Heart left ventricle (tissue), 16 donors: Measurements from ENCODE around the gene DMTF1. TPM values are rescaled to one million over a fixed set of nuclear protein-coding genes. Genes with fewer than 3 reads are reported as not detected.

Experiments
- ATAC-seq, 4 donors: fragments of 200-7000 bp; cut with Tn5 transposase; one replicate each; pipeline ENCODE4 v1.9.1; 2020 to 2022; ENCODE audit warnings: moderate library complexity in 4 of 4, mild to moderate bottlenecking in 3 of 4, moderate number of reproducible peaks in 1 of 4
- DNase-seq, 5 donors: peaks; one replicate each; pipeline ENCODE4 v3.0.0-alpha.2; 2020
- H3K27ac ChIP-seq, 12 donors: fragments of 200-600 bp; sonication (generic) in 4 of 12; one replicate each; pipeline versions ENCODE4 v1.5.0 to v1.8.0; 2016 to 2022; ENCODE audit warnings: mild to moderate bottlenecking in 2 of 12
- H3K27me3 ChIP-seq, 9 donors: fragments of 200-600 bp; sonication (generic) in 2 of 9; one replicate each; pipeline versions ENCODE4 v1.5.1 to v1.8.0; 2016 to 2022; ENCODE audit warnings: mild to moderate bottlenecking in 3 of 9
- H3K36me3 ChIP-seq, 9 donors: fragments of 200-600 bp; sonication (generic) in 2 of 9; one replicate each; pipeline versions ENCODE4 v1.5.0 to v1.8.0; 2018 to 2022; ENCODE audit warnings: mild to moderate bottlenecking in 2 of 9
- H3K4me1 ChIP-seq, 12 donors: fragments of 200-600 bp; sonication (generic) in 4 of 12; one replicate each; pipeline versions ENCODE4 v1.5.0 to v1.8.0; 2016 to 2022; ENCODE audit warnings: mild to moderate bottlenecking in 3 of 12
- H3K4me3 ChIP-seq, 12 donors: fragments of 200-600 bp; sonication (generic) in 4 of 12; one replicate each; pipeline versions ENCODE4 v1.5.0 to v1.8.0; 2017 to 2022; ENCODE audit warnings: mild to moderate bottlenecking in 9 of 12, moderate library complexity in 4 of 12
- H3K9me3 ChIP-seq, 12 donors: fragments of 200-600 bp; sonication (generic) in 4 of 12; one replicate each; pipeline versions ENCODE4 v1.5.0 to v1.8.0; 2016 to 2022; ENCODE audit warnings: mild to moderate bottlenecking in 1 of 12
- POLR2A ChIP-seq, 2 donors: fragments of 450-650 bp; IDR thresholded peaks; one replicate each; pipeline ENCODE4 v1.6.1; 2017; ENCODE audit warnings: antibody characterized with exemption in 2 of 2, mild to moderate bottlenecking in 2 of 2, moderate library complexity in 2 of 2
- WGBS, 4 donors: extraction: QIAGEN DNeasy Blood & Tissue Kit in 2 of 4; methylation state at CpG; one replicate each; pipeline versions ENCODE4 v1.1.5 to v1.1.7; 2013 to 2018; 5-methylcytosine and 5-hydroxymethylcytosine counted together
- intact Hi-C, 10 donors: fragments of 100-400 bp; cut with DNase I; formaldehyde crosslinking; loops; one replicate each; pipeline versions ENCODE4 v1.11.1 to v1.14.2; 2022
- polyA plus RNA-seq, 2 donors: library from polyadenylated mRNA; stranded (reverse); fragments of 200-250 nt; gene quantifications; one replicate each; pipeline ENCODE4 v1.2.3, GENCODE V29; 2013
- total RNA-seq, 9 donors: library from RNA; depleted of rRNA in 2 of 9; stranded (reverse); fragments of >200 nt in 2 of 9; fragmentation: NEBNext Ultra II Directional in 3 of 9; extraction: Animal tissue kit (Norgen Biotek cat#: 25700) in 3 of 9; gene quantifications; one replicate each; pipeline versions ENCODE4 v1.1.0 to v1.2.4, GENCODE V29; 2016 to 2023
- TF ChIP-seq, protein P1 (sequence below), 12 donors: fragments of 200-600 bp; sonication (generic) in 4 of 12; IDR thresholded peaks; one replicate each; pipeline versions ENCODE4 v1.5.0 to v1.8.0; 2018 to 2022; ENCODE audit warnings: antibody characterized with exemption in 12 of 12, mild to moderate bottlenecking in 5 of 12
- donor health status: ischemic (EF 13 %, LVEDD 7.1; RV severe dilation, severe dysfunction).
- donor health status: healthy with polysubstance abuse.
- donor health status: DM: no; HTN: yes; CAD: no.
- donor health status: DM: no; HTN: no; CAD: no.
- donor health status: ischemic (EF 25% LVEDD 6.9; RV normal size, moderate dysfunction).
- donor health status: ischemic (EF 25% LVEDD 5.7; RV mildly dilated, moderate dysfunction).
- donor health status: healthy.
- donor health status: DM: yes; HTN: yes; CAD: no.
- donor health status: ischemic (EF 35%, LVEDD 5.7; RV mildly dilated, moderate dysfunction).
- donor health status: nonischemic (EF 11% LVEDD 7.7; RV severe dilation, severe dysfunction).
- donor health status: DM: yes; HTN: yes; CAD: no.
- donor health status: PGD.
- donor health status: ischemic (EF 29% LVEDD 5.4; RV normal size, mild dysfunction).
- donor health status: nonischemic (EF 23%, LVEDD 6.1; RV moderate dilation, normal function).

Gene DMTF1
- total and polyA plus RNA-seq, 11 donors: 13.5 to 43.3 (median 21.3) TPM

DNA sequence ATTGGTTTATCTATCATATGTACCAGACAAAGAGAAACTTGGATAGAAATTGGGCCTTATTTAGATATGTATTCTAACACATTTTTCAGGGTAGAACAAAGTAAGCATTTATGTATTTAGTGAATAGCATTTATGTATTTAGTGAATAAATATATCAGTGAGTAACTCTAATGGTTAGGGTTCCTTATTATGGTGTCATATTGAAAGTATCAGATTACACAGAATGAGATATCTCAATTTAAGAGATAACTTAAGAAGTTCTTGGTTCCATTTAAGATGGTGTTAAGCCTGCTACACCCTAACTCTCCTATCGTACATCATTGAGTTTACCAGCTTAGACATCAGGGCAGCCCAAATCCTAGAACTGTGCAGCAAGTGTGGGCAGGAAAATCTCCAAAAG lies 35.9 kb upstream of the DMTF1 start:
- DNase-seq (no peak), ATAC-seq (no peak)
- Histone ChIP-seq H3K36me3 (no peaks in the 10 kb centered on the region), H3K4me3 (no peak overlapping the region), H3K27ac (no peak overlapping the region), H3K9me3 (peaks cover 0 to 7% (median 0%) of the 10 kb centered on the region in 12 donors), H3K4me1 (no peaks in the 10 kb centered on the region), H3K27me3 (no peaks in the 10 kb centered on the region)
- 94 to 95% (median 95%) methylated on average over 1 of the region's 1 CpG for WGBS, 4 donors
- no peak for TF ChIP-seq POLR2A (IDR thresholded peaks at IDR 0.05)
- TF ChIP-seq, protein P1, sequence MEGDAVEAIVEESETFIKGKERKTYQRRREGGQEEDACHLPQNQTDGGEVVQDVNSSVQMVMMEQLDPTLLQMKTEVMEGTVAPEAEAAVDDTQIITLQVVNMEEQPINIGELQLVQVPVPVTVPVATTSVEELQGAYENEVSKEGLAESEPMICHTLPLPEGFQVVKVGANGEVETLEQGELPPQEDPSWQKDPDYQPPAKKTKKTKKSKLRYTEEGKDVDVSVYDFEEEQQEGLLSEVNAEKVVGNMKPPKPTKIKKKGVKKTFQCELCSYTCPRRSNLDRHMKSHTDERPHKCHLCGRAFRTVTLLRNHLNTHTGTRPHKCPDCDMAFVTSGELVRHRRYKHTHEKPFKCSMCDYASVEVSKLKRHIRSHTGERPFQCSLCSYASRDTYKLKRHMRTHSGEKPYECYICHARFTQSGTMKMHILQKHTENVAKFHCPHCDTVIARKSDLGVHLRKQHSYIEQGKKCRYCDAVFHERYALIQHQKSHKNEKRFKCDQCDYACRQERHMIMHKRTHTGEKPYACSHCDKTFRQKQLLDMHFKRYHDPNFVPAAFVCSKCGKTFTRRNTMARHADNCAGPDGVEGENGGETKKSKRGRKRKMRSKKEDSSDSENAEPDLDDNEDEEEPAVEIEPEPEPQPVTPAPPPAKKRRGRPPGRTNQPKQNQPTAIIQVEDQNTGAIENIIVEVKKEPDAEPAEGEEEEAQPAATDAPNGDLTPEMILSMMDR (IDR thresholded peaks at IDR 0.05): no peak
- intact Hi-C loops: no loop called here

DNA sequence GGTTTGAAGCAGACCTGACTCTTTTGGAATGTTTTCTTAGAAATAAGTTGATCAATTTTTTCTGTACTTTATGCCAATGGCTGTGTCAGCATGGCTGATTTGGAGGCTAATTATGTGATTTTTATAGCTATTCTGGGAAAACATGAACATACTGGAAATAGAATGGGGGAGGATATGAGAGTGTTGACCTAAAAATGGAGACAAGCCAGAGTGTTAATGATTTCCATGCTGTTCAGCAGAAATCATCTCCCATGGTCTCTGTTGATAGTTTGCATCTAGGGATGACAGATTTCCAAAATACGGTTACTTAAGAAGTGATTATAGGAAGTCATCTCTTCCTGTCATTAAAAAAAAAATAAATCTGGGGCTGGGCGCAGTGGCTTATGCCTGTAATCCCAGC lies 32.7 kb upstream of the DMTF1 start:
- Histone ChIP-seq H3K4me3 (no peak overlapping the region), H3K36me3 (no peaks in the 10 kb centered on the region), H3K27me3 (no peaks in the 10 kb centered on the region), H3K4me1 (no peaks in the 10 kb centered on the region), H3K9me3 (no peaks in the 10 kb centered on the region), H3K27ac (no peak overlapping the region)
- TF ChIP-seq, protein P1 (IDR thresholded peaks at IDR 0.05): no peak
- TF ChIP-seq POLR2A (IDR thresholded peaks at IDR 0.05): no peak
- no peak for DNase-seq
- 41 to 61% (median 49%) methylated on average over 2 of the region's 2 CpGs for WGBS, 4 donors
- intact Hi-C loops: no loop called here
- no peak for ATAC-seq

DNA sequence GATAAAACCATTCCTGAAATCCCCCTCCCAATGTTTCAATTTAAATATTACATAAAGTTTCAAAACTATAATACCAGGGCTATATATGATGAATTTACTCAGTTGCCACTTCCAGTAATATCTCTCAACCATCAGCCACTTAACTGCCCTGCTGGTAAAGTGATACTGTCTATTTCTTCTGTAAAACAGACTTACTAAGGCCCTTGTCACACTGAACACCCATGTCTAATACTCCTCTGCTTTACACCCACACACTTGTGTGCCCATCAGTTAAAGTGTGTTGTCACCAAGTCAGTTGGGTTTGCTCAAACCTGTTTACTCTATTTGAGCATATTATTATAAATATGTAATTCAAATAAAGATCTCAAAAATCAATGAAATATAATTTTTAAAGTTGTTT lies 29.1 kb upstream of the DMTF1 start:
- intact Hi-C loops: no loop called here
- Histone ChIP-seq H3K4me3 (no peak overlapping the region), H3K27me3 (no peaks in the 10 kb centered on the region), H3K27ac (no peak overlapping the region), H3K36me3 (no peaks in the 10 kb centered on the region), H3K9me3 (no peaks in the 10 kb centered on the region), H3K4me1 (no peaks in the 10 kb centered on the region)
- ATAC-seq: no peak
- DNase-seq: no peak
- no peak for TF ChIP-seq POLR2A (IDR thresholded peaks at IDR 0.05)
- TF ChIP-seq, protein P1 (IDR thresholded peaks at IDR 0.05): no peak

DNA sequence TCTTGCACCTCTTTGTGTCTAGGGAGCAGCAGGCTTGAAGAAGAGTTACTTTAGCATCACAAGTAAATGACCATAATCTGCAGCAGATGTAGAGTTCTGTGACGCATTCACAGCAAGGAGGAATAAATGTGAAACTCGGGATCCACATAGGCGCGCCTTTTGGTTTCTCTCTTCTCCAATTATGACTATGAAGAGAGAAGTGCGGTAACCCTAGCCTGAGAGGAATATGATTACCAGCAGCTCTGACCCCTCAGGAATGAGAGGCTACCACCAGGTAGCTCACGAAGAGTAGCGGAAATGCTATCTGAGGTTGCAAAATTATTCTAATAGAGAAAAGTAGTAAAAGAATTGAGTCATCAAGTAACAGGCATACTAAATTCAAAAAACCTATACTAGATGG lies 25.2 kb upstream of the DMTF1 start:
- Histone ChIP-seq H3K36me3 (no peaks in the 10 kb centered on the region), H3K27me3 (no peaks in the 10 kb centered on the region), H3K9me3 (no peaks in the 10 kb centered on the region), H3K4me3 (no peak overlapping the region), H3K4me1 (no peaks in the 10 kb centered on the region), H3K27ac (no peak overlapping the region)
- WGBS, 4 donors: 95 to 98% (median 96%) methylated on average over 7 of the region's 7 CpGs
- TF ChIP-seq, protein P1 (IDR thresholded peaks at IDR 0.05): no peak
- TF ChIP-seq POLR2A (IDR thresholded peaks at IDR 0.05): no peak
- ATAC-seq: no peak
- no peak for DNase-seq
- intact Hi-C loops: no loop called here
